ENCODE data around the gene ACO2.

The ACO2 gene

GRCh38 chr22:41537203-41537602 lies 68.3 kb downstream of the ACO2 start:
- Histone ChIP-seq H3K9ac (ENCODE audit: low read depth, low read length) (no peak overlapping the region), H3K4me1 (ENCODE audit: control insufficient read depth, insufficient read depth, low read length) (0 out of 2 replicates have a peak, but pooled peaks cover 6% of the 10 kb centered on the region), H3K9me3 (ENCODE audit: control insufficient read depth, insufficient read depth, low read length) (no peaks in the 10 kb centered on the region), H3K4me3 (ENCODE audit: low read depth, low read length) (no peak overlapping the region), H3K27me3 (ENCODE audit: control insufficient read depth, insufficient read depth, low read length) (no peaks in the 10 kb centered on the region), H3K36me3 (ENCODE audit: control insufficient read depth, insufficient read depth, low read length) (peaks cover 35% of the 10 kb centered on the region), H3K27ac (ENCODE audit: low read depth, low read length) (no peak overlapping the region)

- H3K27ac ChIP-seq (ENCODE audit: low read depth, low read length), result no peak overlapping the region
- peaks cover 30% of the 10 kb centered on the region for H3K36me3 ChIP-seq (ENCODE audit: control insufficient read depth, insufficient read depth, low read length)
Measured at GRCh38 chr22:41538583-41538982, 69.7 kb downstream of the ACO2 start.

GRCh38 chr22:41539146-41540005 lies 70.5 kb downstream of the ACO2 start:
- no peaks in the 10 kb centered on the region for H3K27me3 ChIP-seq (ENCODE audit: control insufficient read depth, insufficient read depth, low read length)
- no peak overlapping the region for H3K27ac ChIP-seq (ENCODE audit: low read depth, low read length)
- H3K9ac ChIP-seq (ENCODE audit: low read depth, low read length), result no peak overlapping the region
- H3K36me3 ChIP-seq (ENCODE audit: control insufficient read depth, insufficient read depth, low read length), result peaks cover 27% of the 10 kb centered on the region
- H3K9me3 ChIP-seq (ENCODE audit: control insufficient read depth, insufficient read depth, low read length), result no peaks in the 10 kb centered on the region
- H3K4me1 ChIP-seq (ENCODE audit: control insufficient read depth, insufficient read depth, low read length), result 0 out of 2 replicates have a peak, but pooled peaks cover 4% of the 10 kb centered on the region
- no peak overlapping the region for H3K4me3 ChIP-seq (ENCODE audit: low read depth, low read length)

More at GRCh38 chr22:41538583-41538982, 69.7 kb downstream of the ACO2 start:
- Histone ChIP-seq H3K27me3 (ENCODE audit: control insufficient read depth, insufficient read depth, low read length) (no peaks in the 10 kb centered on the region), H3K4me3 (ENCODE audit: low read depth, low read length) (no peak overlapping the region), H3K9me3 (ENCODE audit: control insufficient read depth, insufficient read depth, low read length) (no peaks in the 10 kb centered on the region), H3K4me1 (ENCODE audit: control insufficient read depth, insufficient read depth, low read length) (0 out of 2 replicates have a peak, but pooled peaks cover 4% of the 10 kb centered on the region), H3K9ac (ENCODE audit: low read depth, low read length) (no peak overlapping the region)

GRCh38 chr22:41540006-41540315 lies 71.0 kb downstream of the ACO2 start:
- Histone ChIP-seq H3K27me3 (ENCODE audit: control insufficient read depth, insufficient read depth, low read length) (no peaks in the 10 kb centered on the region), H3K36me3 (ENCODE audit: control insufficient read depth, insufficient read depth, low read length) (peaks cover 24% of the 10 kb centered on the region), H3K4me3 (ENCODE audit: low read depth, low read length) (no peak overlapping the region), H3K9me3 (ENCODE audit: control insufficient read depth, insufficient read depth, low read length) (no peaks in the 10 kb centered on the region), H3K4me1 (ENCODE audit: control insufficient read depth, insufficient read depth, low read length) (peaks cover 8% of the 10 kb centered on the region), H3K9ac (ENCODE audit: low read depth, low read length) (no peak overlapping the region), H3K27ac (ENCODE audit: low read depth, low read length) (no peak overlapping the region)

- Histone ChIP-seq H3K27me3 (ENCODE audit: control insufficient read depth, insufficient read depth, low read length) (no peaks in the 10 kb centered on the region), H3K36me3 (ENCODE audit: control insufficient read depth, insufficient read depth, low read length) (peaks cover 21% of the 10 kb centered on the region), H3K4me1 (ENCODE audit: control insufficient read depth, insufficient read depth, low read length) (peaks cover 11% of the 10 kb centered on the region), H3K27ac (ENCODE audit: low read depth, low read length) (no peak overlapping the region), H3K9ac (ENCODE audit: low read depth, low read length) (no peak overlapping the region), H3K4me3 (ENCODE audit: low read depth, low read length) (no peak overlapping the region), H3K9me3 (ENCODE audit: control insufficient read depth, insufficient read depth, low read length) (no peaks in the 10 kb centered on the region)
Measured at GRCh38 chr22:41540365-41540764, 71.4 kb downstream of the ACO2 start.

- H3K9ac ChIP-seq (ENCODE audit: low read depth, low read length), result no peak overlapping the region
- peaks cover 21% of the 10 kb centered on the region for H3K36me3 ChIP-seq (ENCODE audit: control insufficient read depth, insufficient read depth, low read length)
- H3K4me1 ChIP-seq (ENCODE audit: control insufficient read depth, insufficient read depth, low read length), result peaks cover 11% of the 10 kb centered on the region
- H3K27ac ChIP-seq (ENCODE audit: low read depth, low read length), result no peak overlapping the region
- H3K9me3 ChIP-seq (ENCODE audit: control insufficient read depth, insufficient read depth, low read length), result no peaks in the 10 kb centered on the region
- no peak overlapping the region for H3K4me3 ChIP-seq (ENCODE audit: low read depth, low read length)
- H3K27me3 ChIP-seq (ENCODE audit: control insufficient read depth, insufficient read depth, low read length), result no peaks in the 10 kb centered on the region
Measured at GRCh38 chr22:41541484-41541883, 72.6 kb downstream of the ACO2 start.

GRCh38 chr22:41542224-41542623 lies 73.3 kb downstream of the ACO2 start:
- no peak overlapping the region for H3K27ac ChIP-seq (ENCODE audit: low read depth, low read length)
- no peaks in the 10 kb centered on the region for H3K9me3 ChIP-seq (ENCODE audit: control insufficient read depth, insufficient read depth, low read length)
- H3K27me3 ChIP-seq (ENCODE audit: control insufficient read depth, insufficient read depth, low read length), result no peaks in the 10 kb centered on the region
- H3K36me3 ChIP-seq (ENCODE audit: control insufficient read depth, insufficient read depth, low read length), result peaks cover 21% of the 10 kb centered on the region
- peaks cover 7% of the 10 kb centered on the region for H3K4me1 ChIP-seq (ENCODE audit: control insufficient read depth, insufficient read depth, low read length)
- no peak overlapping the region for H3K4me3 ChIP-seq (ENCODE audit: low read depth, low read length)
- H3K9ac ChIP-seq (ENCODE audit: low read depth, low read length), result no peak overlapping the region

GRCh38 chr22:41543854-41544670 lies 75.1 kb downstream of the ACO2 start, which contains the start of gene POLR3H:
POLR3H (minus strand) TSS chr22:41544470; CDS start chr22:41544101, 369 bp downstream.
- Histone ChIP-seq H3K27ac (ENCODE audit: low read depth, low read length) (peak within 1 kb of the TSS; percentile 63), H3K4me1 (ENCODE audit: control insufficient read depth, insufficient read depth, low read length) (peaks cover 7% of the 10 kb centered on the region), H3K9me3 (ENCODE audit: control insufficient read depth, insufficient read depth, low read length) (no peaks in the 10 kb centered on the region), H3K9ac (ENCODE audit: low read depth, low read length) (peak within 1 kb of the TSS; percentile 81), H3K27me3 (ENCODE audit: control insufficient read depth, insufficient read depth, low read length) (no peaks in the 10 kb centered on the region), H3K4me3 (ENCODE audit: low read depth, low read length) (peak within 1 kb of the TSS; percentile 84), H3K36me3 (ENCODE audit: control insufficient read depth, insufficient read depth, low read length) (peaks cover 15% of the 10 kb centered on the region)

GRCh38 chr22:41544671-41545476 lies 76.0 kb downstream of the ACO2 start:
- Histone ChIP-seq H3K4me1 (ENCODE audit: control insufficient read depth, insufficient read depth, low read length) (peaks cover 7% of the 10 kb centered on the region), H3K36me3 (ENCODE audit: control insufficient read depth, insufficient read depth, low read length) (peaks cover 8% of the 10 kb centered on the region), H3K27me3 (ENCODE audit: control insufficient read depth, insufficient read depth, low read length) (no peaks in the 10 kb centered on the region), H3K9me3 (ENCODE audit: control insufficient read depth, insufficient read depth, low read length) (no peaks in the 10 kb centered on the region), H3K27ac (ENCODE audit: low read depth, low read length) (no peak overlapping the region), H3K9ac (ENCODE audit: low read depth, low read length) (no peak overlapping the region), H3K4me3 (ENCODE audit: low read depth, low read length) (peak overlapping the region; percentile 84)

- Histone ChIP-seq H3K36me3 (ENCODE audit: control insufficient read depth, insufficient read depth, low read length) (no peaks in the 10 kb centered on the region), H3K27ac (ENCODE audit: low read depth, low read length) (no peak overlapping the region), H3K4me3 (ENCODE audit: low read depth, low read length) (no peak overlapping the region), H3K27me3 (ENCODE audit: control insufficient read depth, insufficient read depth, low read length) (no peaks in the 10 kb centered on the region), H3K4me1 (ENCODE audit: control insufficient read depth, insufficient read depth, low read length) (peaks cover 7% of the 10 kb centered on the region), H3K9ac (ENCODE audit: low read depth, low read length) (no peak overlapping the region), H3K9me3 (ENCODE audit: control insufficient read depth, insufficient read depth, low read length) (no peaks in the 10 kb centered on the region)
Measured at GRCh38 chr22:41548830-41549211, 79.9 kb downstream of the ACO2 start.

Data from HUES48 (cell line).